ENCODE measurements around the gene ARID5A. TPM values are rescaled to one million over a fixed set of nuclear protein-coding genes. Genes with fewer than 3 reads are reported as not detected.
A peak's percentile ranks its signal among the peaks of the same experiment; 100 is the strongest.
"Not testable (repeated sequence)": the region's sequence is repeated elsewhere in the genome, so short reads cannot be mapped to it uniquely, and the experiment has no call there.

ARID5A gene
- total RNA-seq, 4 donors from 2014 or later = 9.8 to 113 (median 18.1) TPM

GRCh38 chr2:96556441-96557330 lies 20.1 kb downstream of the ARID5A start:
- H3K27ac ChIP-seq = no peak overlapping the region
- H3K9me3 ChIP-seq = no peaks in the 10 kb centered on the region
- no peaks in the 10 kb centered on the region for H3K27me3 ChIP-seq
- TF ChIP-seq POLR2AphosphoS5 (IDR thresholded peaks at IDR 0.05) (peak in 1 of 3 donors; percentile 44), POLR2A (IDR thresholded peaks at IDR 0.05) (no peak)
- DNase-seq = peak; percentile 68
- no peaks in the 10 kb centered on the region for H3K36me3 ChIP-seq
- peaks cover 0 to 10% (median 6%) of the 10 kb centered on the region in 4 donors for H3K4me1 ChIP-seq
- in situ Hi-C loops (cut with MboI; ENCODE audit: low pct_ligation_motif_present in 1 of 4, low pct_unique_long_range_greater_than_20kb in 1 of 4, low sequenced_read_pairs in 3 of 4) (no loop called here), intact Hi-C loops (cut with DNase I; ENCODE audit: low total_unique reads) (loop anchor here (5.0 kb wide), 1 partner anchor 49 kb away; the partner anchor contains the start of gene NEURL3)
- 53% methylated on average over 16 of the region's 16 CpGs; no CpG with 5 or more reads in 1 of the 2 donors for WGBS, 2 donors (ENCODE audit: low coverage in 1 of 2)
- H3K4me3 ChIP-seq = no peak overlapping the region

GRCh38 chr2:96557421-96557820 lies 20.9 kb downstream of the ARID5A start:
- H3K27ac ChIP-seq; H3K36me3 ChIP-seq; H3K27me3 ChIP-seq; H3K4me3 ChIP-seq; H3K9me3 ChIP-seq; DNase-seq; in situ Hi-C loops (cut with MboI; ENCODE audit: low pct_ligation_motif_present in 1 of 4, low pct_unique_long_range_greater_than_20kb in 1 of 4, low sequenced_read_pairs in 3 of 4): not testable (repeated sequence)
- 93% methylated on average over 5 to 6 of the region's 6 CpGs for WGBS, 2 donors (ENCODE audit: low coverage in 1 of 2)
- H3K4me1 ChIP-seq = peaks cover 0 to 10% (median 6%) of the 10 kb centered on the region in 4 donors
- intact Hi-C loops (cut with DNase I; ENCODE audit: low total_unique reads) = loop anchor here (5.0 kb wide), 1 partner anchor 50 kb away; the partner anchor contains the start of gene NEURL3

- no peak for DNase-seq
- intact Hi-C loops (cut with DNase I; ENCODE audit: low total_unique reads) = loop anchor here (5.0 kb wide), 1 partner anchor 51 kb away; the partner anchor contains the start of gene NEURL3
- TF ChIP-seq POLR2A (IDR thresholded peaks at IDR 0.05) = no peak
- no peak for TF ChIP-seq EP300 (IDR thresholded peaks at IDR 0.05; ENCODE audit: low read depth)
- TF ChIP-seq POLR2AphosphoS5 (IDR thresholded peaks at IDR 0.05) = no peak
- no peak for TF ChIP-seq CTCF (IDR thresholded peaks at IDR 0.05)
- Histone ChIP-seq H3K27ac (no peak overlapping the region), H3K27me3 (no peaks in the 10 kb centered on the region), H3K4me3 (no peak overlapping the region), H3K9me3 (no peaks in the 10 kb centered on the region), H3K4me1 (peaks cover 0 to 10% (median 6%) of the 10 kb centered on the region in 4 donors), H3K36me3 (no peaks in the 10 kb centered on the region)
- WGBS, 2 donors (ENCODE audit: low coverage in 1 of 2) = 85 to 86% methylated on average over 6 of the region's 6 CpGs
- in situ Hi-C loops (cut with MboI; ENCODE audit: low pct_ligation_motif_present in 1 of 4, low pct_unique_long_range_greater_than_20kb in 1 of 4, low sequenced_read_pairs in 3 of 4) = no loop called here
These were observed 21.5 kb downstream of the ARID5A start for GRCh38 chr2:96558061-96558460.

GRCh38 chr2:96558485-96558884 lies 21.9 kb downstream of the ARID5A start:
- Histone ChIP-seq H3K4me1 (peaks cover 0 to 10% (median 6%) of the 10 kb centered on the region in 4 donors), H3K27ac (no peak overlapping the region), H3K4me3 (no peak overlapping the region), H3K9me3 (no peaks in the 10 kb centered on the region), H3K27me3 (no peaks in the 10 kb centered on the region), H3K36me3 (no peaks in the 10 kb centered on the region)
- intact Hi-C loops (cut with DNase I; ENCODE audit: low total_unique reads) (loop anchor here (5.0 kb wide), 1 partner anchor 51 kb away; the partner anchor contains the start of gene NEURL3), in situ Hi-C loops (cut with MboI; ENCODE audit: low pct_ligation_motif_present in 1 of 4, low pct_unique_long_range_greater_than_20kb in 1 of 4, low sequenced_read_pairs in 3 of 4) (no loop called here)
- TF ChIP-seq POLR2A (IDR thresholded peaks at IDR 0.05) (no peak), POLR2AphosphoS5 (IDR thresholded peaks at IDR 0.05) (no peak), CTCF (IDR thresholded peaks at IDR 0.05) (no peak), EP300 (IDR thresholded peaks at IDR 0.05; ENCODE audit: low read depth) (no peak)
- WGBS, 2 donors (ENCODE audit: low coverage in 1 of 2) = 53 to 78% methylated on average over 3 to 8 of the region's 8 CpGs
- no peak for DNase-seq

- WGBS, 2 donors (ENCODE audit: low coverage in 1 of 2) = 70 to 100% methylated on average over 1 to 4 of the region's 4 CpGs
- DNase-seq = no peak
- TF ChIP-seq POLR2A (IDR thresholded peaks at IDR 0.05) (no peak), CTCF (IDR thresholded peaks at IDR 0.05) (no peak), POLR2AphosphoS5 (IDR thresholded peaks at IDR 0.05) (no peak), EP300 (IDR thresholded peaks at IDR 0.05; ENCODE audit: low read depth) (no peak)
- Histone ChIP-seq H3K27ac (no peak overlapping the region), H3K9me3 (no peaks in the 10 kb centered on the region), H3K36me3 (no peaks in the 10 kb centered on the region), H3K4me3 (no peak overlapping the region), H3K4me1 (no peaks in the 10 kb centered on the region), H3K27me3 (no peaks in the 10 kb centered on the region)
- in situ Hi-C loops (cut with MboI; ENCODE audit: low pct_ligation_motif_present in 1 of 4, low pct_unique_long_range_greater_than_20kb in 1 of 4, low sequenced_read_pairs in 3 of 4) = no loop called here
- intact Hi-C loops (cut with DNase I; ENCODE audit: low total_unique reads) = no loop called here
These were observed 27.5 kb downstream of the ARID5A start for GRCh38 chr2:96564026-96564425.
